Glomerular visceral epithelial cell (primary cell): ENCODE measurements around the gene UNC79.

Experiments
- DNase-seq: peaks from one replicate; pipeline ENCODE4 v3.0.0-alpha.2; 2016; ENCODE audit errors: extremely low spot score

Gene UNC79

GRCh38 chr14:93657875-93658274 is 227.1 kb downstream of the UNC79 start:
- no peak for DNase-seq

- DNase-seq: no peak
These were observed 232.6 kb downstream of the UNC79 start for GRCh38 chr14:93663317-93663716.

- no peak for DNase-seq
These were observed 234.4 kb downstream of the UNC79 start for GRCh38 chr14:93665169-93665568.

GRCh38 chr14:93669632-93670031 is 238.9 kb downstream of the UNC79 start:
- DNase-seq: no peak

- DNase-seq: no peak
These were observed 243.6 kb downstream of the UNC79 start for GRCh38 chr14:93674343-93674742.

GRCh38 chr14:93675651-93676050 is 244.9 kb downstream of the UNC79 start:
- DNase-seq: no peak

- no peak for DNase-seq
These were observed 245.7 kb downstream of the UNC79 start for GRCh38 chr14:93676416-93676958.

GRCh38 chr14:93682459-93682858 is 251.7 kb downstream of the UNC79 start:
- no peak for DNase-seq

- DNase-seq: no peak
These were observed 252.5 kb downstream of the UNC79 start for GRCh38 chr14:93683226-93683625.

- no peak for DNase-seq
These were observed 254.6 kb downstream of the UNC79 start for GRCh38 chr14:93685121-93685895.

GRCh38 chr14:93686268-93686667 is 255.5 kb downstream of the UNC79 start:
- DNase-seq: no peak

GRCh38 chr14:93688239-93688666 is 257.5 kb downstream of the UNC79 start:
- no peak for DNase-seq

GRCh38 chr14:93688820-93689219 is 258.1 kb downstream of the UNC79 start:
- DNase-seq: no peak

- DNase-seq: no peak
These were observed 259.4 kb downstream of the UNC79 start for GRCh38 chr14:93690146-93690545.

GRCh38 chr14:93691042-93691780 is 260.5 kb downstream of the UNC79 start:
- DNase-seq: no peak

- DNase-seq: no peak
These were observed 263.2 kb downstream of the UNC79 start for GRCh38 chr14:93693914-93694313.

- DNase-seq: no peak
These were observed 270.2 kb downstream of the UNC79 start for GRCh38 chr14:93700928-93701327.

GRCh38 chr14:93701562-93701961 is 270.8 kb downstream of the UNC79 start:
- DNase-seq: no peak

- DNase-seq: no peak
These were observed 272.2 kb downstream of the UNC79 start for GRCh38 chr14:93702946-93703345.

- DNase-seq: no peak
These were observed 273.2 kb downstream of the UNC79 start for GRCh38 chr14:93703941-93704340.

- no peak for DNase-seq
These were observed 274.9 kb downstream of the UNC79 start for GRCh38 chr14:93705513-93706156.

GRCh38 chr14:93706360-93706955 is 275.7 kb downstream of the UNC79 start:
- no peak for DNase-seq
